ENCODE results near the gene KCND2. TPM values are rescaled to one million over a fixed set of nuclear protein-coding genes. Genes with fewer than 3 reads are reported as not detected.

Gene KCND2
- total and polyA plus RNA-seq, 2 donors, result 0.11 to 0.19 TPM

DNA sequence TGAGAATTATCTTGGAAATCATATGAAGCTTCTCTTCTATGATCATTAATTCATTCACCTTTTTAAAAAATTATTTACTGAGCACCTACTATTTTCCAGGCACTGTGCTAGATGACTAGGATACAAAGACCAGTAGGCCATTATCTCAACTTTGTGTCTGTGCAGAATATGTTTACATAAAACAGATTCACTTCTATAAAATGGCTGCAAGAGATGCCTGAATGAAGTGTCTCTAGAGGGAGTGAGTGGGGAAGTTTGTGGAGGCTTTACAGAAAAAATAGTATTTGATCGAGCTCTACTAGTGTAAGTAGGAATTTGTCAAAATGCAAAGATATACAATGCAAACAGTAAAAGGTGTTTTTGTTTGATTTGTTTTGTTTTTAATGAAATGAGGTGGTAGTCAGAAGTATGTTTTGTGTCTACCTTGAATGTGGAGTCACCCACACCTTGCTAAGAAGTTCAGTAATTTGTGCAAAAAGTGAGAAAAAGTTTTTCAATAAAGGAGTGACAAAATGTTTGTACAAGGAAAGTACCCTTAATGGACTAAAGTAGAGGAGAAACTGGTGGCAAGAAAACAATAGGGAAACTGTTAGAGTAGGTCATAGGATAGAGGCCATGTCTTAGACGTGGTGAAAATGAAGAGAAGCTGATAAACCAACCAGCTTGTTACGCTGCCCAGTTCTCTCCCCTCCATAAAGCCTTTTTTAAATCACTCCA lies 125.5 kb downstream of the KCND2 start:
- Histone ChIP-seq H3K4me3 (ENCODE audit: low read length in 2 of 2) (no peak overlapping the region), H3K27ac (ENCODE audit: low read depth in 1 of 2, low read length in 1 of 2) (no peak overlapping the region), H3K36me3 (ENCODE audit: control insufficient read depth in 2 of 2, insufficient read depth in 2 of 2, low read length in 1 of 2) (no peaks in the 10 kb centered on the region), H3K9me3 (ENCODE audit: control insufficient read depth in 2 of 2, insufficient read depth in 1 of 2, low read length in 1 of 2) (no peaks in the 10 kb centered on the region), H3K4me1 (ENCODE audit: control insufficient read depth in 2 of 2, insufficient read depth in 2 of 2, low read length in 2 of 2) (no peaks in the 10 kb centered on the region), H3K27me3 (ENCODE audit: control insufficient read depth in 2 of 2, insufficient read depth in 1 of 2, low read length in 1 of 2) (no peaks in the 10 kb centered on the region)
- WGBS, result 90% methylated on average over 3 of the region's 3 CpGs
- no peak for DNase-seq (ENCODE audit: low read depth in 6 of 9, low spot score in 9 of 9)

DNA sequence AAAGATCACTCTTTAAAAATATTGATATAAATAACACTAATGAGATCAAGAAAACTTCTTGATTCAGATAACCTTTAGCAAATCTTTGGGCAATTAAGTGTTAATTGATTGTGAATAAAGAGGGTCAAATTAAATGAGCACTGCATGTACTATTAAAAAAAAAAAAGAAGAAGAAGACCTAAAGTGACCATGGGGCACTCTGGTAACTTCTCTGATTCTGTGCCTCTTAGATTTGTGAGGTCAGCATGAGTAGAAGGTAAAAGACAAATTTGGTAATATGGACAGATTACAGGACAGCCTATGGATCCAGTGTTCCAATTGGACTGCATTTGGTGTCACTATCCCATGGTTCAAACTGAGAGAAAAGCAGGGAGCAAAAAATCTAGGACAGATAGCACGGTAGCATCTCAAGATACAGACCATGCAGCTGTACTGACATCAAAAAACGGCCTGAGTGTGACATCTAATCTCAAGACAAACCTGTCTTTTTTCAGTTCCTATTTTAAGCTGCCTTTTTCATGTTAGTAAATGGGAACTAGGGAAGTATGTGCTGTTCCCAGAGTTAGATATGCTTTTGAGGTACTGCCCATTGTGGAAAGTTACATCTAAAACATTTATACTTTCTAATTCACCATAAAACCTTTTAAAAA lies 128.0 kb downstream of the KCND2 start:
- no peaks in the 10 kb centered on the region for H3K36me3 ChIP-seq (ENCODE audit: control insufficient read depth in 2 of 2, insufficient read depth in 2 of 2, low read length in 1 of 2)
- DNase-seq (ENCODE audit: low read depth in 6 of 9, low spot score in 9 of 9), result no peak
- 55% methylated on average over 2 of the region's 2 CpGs for WGBS
- H3K27me3 ChIP-seq (ENCODE audit: control insufficient read depth in 2 of 2, insufficient read depth in 1 of 2, low read length in 1 of 2), result no peaks in the 10 kb centered on the region
- no peak overlapping the region for H3K4me3 ChIP-seq (ENCODE audit: low read length in 2 of 2)
- no peaks in the 10 kb centered on the region for H3K4me1 ChIP-seq (ENCODE audit: control insufficient read depth in 2 of 2, insufficient read depth in 2 of 2, low read length in 2 of 2)
- no peaks in the 10 kb centered on the region for H3K9me3 ChIP-seq (ENCODE audit: control insufficient read depth in 2 of 2, insufficient read depth in 1 of 2, low read length in 1 of 2)
- H3K27ac ChIP-seq (ENCODE audit: low read depth in 1 of 2, low read length in 1 of 2), result no peak overlapping the region

DNA sequence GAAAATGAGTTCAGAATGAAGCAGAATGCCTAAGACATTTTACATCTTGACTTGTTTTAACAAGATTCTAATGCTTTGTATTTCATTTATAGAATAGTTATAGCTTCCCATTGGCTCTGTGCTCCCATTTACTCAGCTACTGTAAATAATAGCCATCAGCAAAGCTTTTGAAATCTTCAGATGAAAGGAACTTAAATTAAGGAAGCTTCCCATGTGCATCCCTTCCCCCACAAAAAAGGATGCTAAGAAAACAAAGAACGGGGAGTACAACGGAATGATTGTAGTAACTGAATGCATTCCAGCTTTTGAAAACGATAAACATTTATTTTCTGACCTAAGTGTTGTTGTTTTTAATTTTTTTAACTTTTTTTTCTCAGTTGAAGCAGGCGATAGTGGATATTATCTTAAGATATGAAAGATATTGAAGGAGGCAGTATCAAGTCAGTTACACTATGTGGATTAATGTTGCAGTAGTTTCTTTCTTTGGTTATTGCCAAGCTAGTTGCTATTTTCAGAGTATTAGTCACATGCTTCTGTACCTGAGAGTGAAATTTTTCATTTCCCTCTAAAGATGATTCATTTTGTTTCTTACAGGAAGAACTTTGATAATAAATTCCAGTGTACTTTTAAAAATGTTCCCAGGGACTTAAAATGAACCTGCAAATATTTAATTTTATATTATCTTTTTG lies 129.2 kb downstream of the KCND2 start:
- no peaks in the 10 kb centered on the region for H3K36me3 ChIP-seq (ENCODE audit: control insufficient read depth in 2 of 2, insufficient read depth in 2 of 2, low read length in 1 of 2)
- H3K27me3 ChIP-seq (ENCODE audit: control insufficient read depth in 2 of 2, insufficient read depth in 1 of 2, low read length in 1 of 2), result no peaks in the 10 kb centered on the region
- no peak overlapping the region for H3K27ac ChIP-seq (ENCODE audit: low read depth in 1 of 2, low read length in 1 of 2)
- DNase-seq (ENCODE audit: low read depth in 6 of 9, low spot score in 9 of 9), result no peak
- H3K9me3 ChIP-seq (ENCODE audit: control insufficient read depth in 2 of 2, insufficient read depth in 1 of 2, low read length in 1 of 2), result no peaks in the 10 kb centered on the region
- WGBS, result 50% methylated on average over 4 of the region's 4 CpGs
- H3K4me3 ChIP-seq (ENCODE audit: low read length in 2 of 2), result no peak overlapping the region
- no peaks in the 10 kb centered on the region for H3K4me1 ChIP-seq (ENCODE audit: control insufficient read depth in 2 of 2, insufficient read depth in 2 of 2, low read length in 2 of 2)

- Histone ChIP-seq H3K27me3 (ENCODE audit: control insufficient read depth in 2 of 2, insufficient read depth in 1 of 2, low read length in 1 of 2) (no peaks in the 10 kb centered on the region), H3K27ac (ENCODE audit: low read depth in 1 of 2, low read length in 1 of 2) (no peak overlapping the region), H3K36me3 (ENCODE audit: control insufficient read depth in 2 of 2, insufficient read depth in 2 of 2, low read length in 1 of 2) (no peaks in the 10 kb centered on the region), H3K4me3 (ENCODE audit: low read length in 2 of 2) (no peak overlapping the region), H3K4me1 (ENCODE audit: control insufficient read depth in 2 of 2, insufficient read depth in 2 of 2, low read length in 2 of 2) (no peaks in the 10 kb centered on the region), H3K9me3 (ENCODE audit: control insufficient read depth in 2 of 2, insufficient read depth in 1 of 2, low read length in 1 of 2) (no peaks in the 10 kb centered on the region)
- no peak for DNase-seq (ENCODE audit: low read depth in 6 of 9, low spot score in 9 of 9)
- WGBS, result 42% methylated on average over 1 of the region's 1 CpG
Measured at GRCh38 chr7:120402801-120403200, 129.8 kb downstream of the KCND2 start.

DNA sequence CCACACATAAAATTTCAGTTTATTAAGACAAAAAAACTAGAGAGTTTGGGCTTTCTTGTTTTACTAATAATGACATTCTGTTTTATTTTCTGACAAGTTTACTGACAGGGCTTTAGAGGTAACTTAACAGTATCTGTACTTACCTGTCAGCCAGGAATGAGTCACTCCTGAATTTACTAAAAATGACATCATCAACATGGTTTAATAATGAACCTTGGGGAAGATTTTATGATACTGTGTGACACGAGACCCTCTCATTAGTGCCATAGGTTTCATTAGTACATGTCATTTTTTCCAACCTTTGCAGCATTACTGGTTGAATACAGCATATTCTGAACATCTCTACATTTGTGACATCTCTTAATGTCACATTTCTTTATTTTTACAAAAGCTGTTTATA lies 131.1 kb downstream of the KCND2 start:
- Histone ChIP-seq H3K4me3 (ENCODE audit: low read length in 2 of 2) (no peak overlapping the region), H3K4me1 (ENCODE audit: control insufficient read depth in 2 of 2, insufficient read depth in 2 of 2, low read length in 2 of 2) (no peaks in the 10 kb centered on the region), H3K36me3 (ENCODE audit: control insufficient read depth in 2 of 2, insufficient read depth in 2 of 2, low read length in 1 of 2) (no peaks in the 10 kb centered on the region), H3K9me3 (ENCODE audit: control insufficient read depth in 2 of 2, insufficient read depth in 1 of 2, low read length in 1 of 2) (no peaks in the 10 kb centered on the region), H3K27ac (ENCODE audit: low read depth in 1 of 2, low read length in 1 of 2) (no peak overlapping the region), H3K27me3 (ENCODE audit: control insufficient read depth in 2 of 2, insufficient read depth in 1 of 2, low read length in 1 of 2) (no peaks in the 10 kb centered on the region)
- no peak for DNase-seq (ENCODE audit: low read depth in 6 of 9, low spot score in 9 of 9)
- WGBS, result 88% methylated on average over 1 of the region's 1 CpG

- Histone ChIP-seq H3K9me3 (ENCODE audit: control insufficient read depth in 2 of 2, insufficient read depth in 1 of 2, low read length in 1 of 2) (no peaks in the 10 kb centered on the region), H3K27me3 (ENCODE audit: control insufficient read depth in 2 of 2, insufficient read depth in 1 of 2, low read length in 1 of 2) (no peaks in the 10 kb centered on the region), H3K4me3 (ENCODE audit: low read length in 2 of 2) (no peak overlapping the region), H3K4me1 (ENCODE audit: control insufficient read depth in 2 of 2, insufficient read depth in 2 of 2, low read length in 2 of 2) (no peaks in the 10 kb centered on the region), H3K36me3 (ENCODE audit: control insufficient read depth in 2 of 2, insufficient read depth in 2 of 2, low read length in 1 of 2) (no peaks in the 10 kb centered on the region), H3K27ac (ENCODE audit: low read depth in 1 of 2, low read length in 1 of 2) (no peak overlapping the region)
- DNase-seq (ENCODE audit: low read depth in 6 of 9, low spot score in 9 of 9), result no peak
Measured at GRCh38 chr7:120405652-120406051, 132.7 kb downstream of the KCND2 start.

GRCh38 chr7:120407010-120407409 lies 134.0 kb downstream of the KCND2 start:
- no peak for DNase-seq (ENCODE audit: low read depth in 6 of 9, low spot score in 9 of 9)
- no peaks in the 10 kb centered on the region for H3K9me3 ChIP-seq (ENCODE audit: control insufficient read depth in 2 of 2, insufficient read depth in 1 of 2, low read length in 1 of 2)
- no peak overlapping the region for H3K27ac ChIP-seq (ENCODE audit: low read depth in 1 of 2, low read length in 1 of 2)
- no peak overlapping the region for H3K4me3 ChIP-seq (ENCODE audit: low read length in 2 of 2)
- WGBS, result 91% methylated on average over 5 of the region's 5 CpGs
- no peaks in the 10 kb centered on the region for H3K36me3 ChIP-seq (ENCODE audit: control insufficient read depth in 2 of 2, insufficient read depth in 2 of 2, low read length in 1 of 2)
- H3K27me3 ChIP-seq (ENCODE audit: control insufficient read depth in 2 of 2, insufficient read depth in 1 of 2, low read length in 1 of 2), result no peaks in the 10 kb centered on the region
- no peaks in the 10 kb centered on the region for H3K4me1 ChIP-seq (ENCODE audit: control insufficient read depth in 2 of 2, insufficient read depth in 2 of 2, low read length in 2 of 2)

DNA sequence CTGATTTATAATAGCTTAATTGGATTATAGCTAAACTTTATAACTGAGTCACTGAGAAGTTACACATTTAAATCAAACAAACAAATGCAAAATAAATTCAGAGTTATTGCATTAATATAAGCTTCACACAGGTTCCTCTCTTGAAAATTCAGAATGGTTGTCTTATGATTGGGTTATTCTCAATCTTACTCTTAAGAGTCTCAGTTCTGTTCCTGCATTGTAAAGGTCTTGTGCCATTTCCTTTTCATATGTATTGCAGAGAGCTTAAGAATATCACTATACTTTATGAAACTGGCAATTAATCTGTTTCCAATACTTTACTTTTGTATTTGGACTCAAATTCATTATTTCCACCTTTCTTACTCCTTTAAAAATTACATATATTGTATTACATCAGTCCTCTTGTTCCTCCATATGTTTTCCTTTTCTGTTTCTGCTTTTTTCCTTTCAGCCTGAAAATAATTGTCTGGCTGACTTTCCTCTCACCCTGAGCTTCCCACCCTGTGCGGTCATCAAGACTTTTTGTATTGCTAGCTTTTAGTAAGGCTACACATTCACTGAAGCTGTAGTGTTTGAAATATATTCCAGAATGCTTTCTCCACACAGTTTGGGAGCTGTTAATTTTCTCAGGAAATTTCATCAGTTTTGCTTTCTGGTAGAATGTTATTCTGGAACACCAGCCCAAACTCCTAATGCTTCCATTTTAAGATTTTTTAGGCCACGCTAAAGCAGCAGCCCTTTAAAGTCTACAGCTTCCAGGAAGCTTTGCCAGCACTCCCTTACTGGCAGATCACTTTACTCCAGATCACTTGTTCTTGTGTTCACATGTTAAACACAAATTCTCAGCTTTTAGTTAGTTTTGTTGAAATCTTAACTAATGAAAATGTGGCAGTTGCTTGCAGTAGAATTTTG lies 139.4 kb downstream of the KCND2 start:
- no peaks in the 10 kb centered on the region for H3K9me3 ChIP-seq (ENCODE audit: control insufficient read depth in 2 of 2, insufficient read depth in 1 of 2, low read length in 1 of 2)
- DNase-seq (ENCODE audit: low read depth in 6 of 9, low spot score in 9 of 9), result no peak
- H3K4me3 ChIP-seq (ENCODE audit: low read length in 2 of 2), result no peak overlapping the region
- H3K27me3 ChIP-seq (ENCODE audit: control insufficient read depth in 2 of 2, insufficient read depth in 1 of 2, low read length in 1 of 2), result no peaks in the 10 kb centered on the region
- no peaks in the 10 kb centered on the region for H3K36me3 ChIP-seq (ENCODE audit: control insufficient read depth in 2 of 2, insufficient read depth in 2 of 2, low read length in 1 of 2)
- 96% methylated on average over 2 of the region's 2 CpGs for WGBS
- H3K27ac ChIP-seq (ENCODE audit: low read depth in 1 of 2, low read length in 1 of 2), result no peak overlapping the region
- H3K4me1 ChIP-seq (ENCODE audit: control insufficient read depth in 2 of 2, insufficient read depth in 2 of 2, low read length in 2 of 2), result no peaks in the 10 kb centered on the region

DNA sequence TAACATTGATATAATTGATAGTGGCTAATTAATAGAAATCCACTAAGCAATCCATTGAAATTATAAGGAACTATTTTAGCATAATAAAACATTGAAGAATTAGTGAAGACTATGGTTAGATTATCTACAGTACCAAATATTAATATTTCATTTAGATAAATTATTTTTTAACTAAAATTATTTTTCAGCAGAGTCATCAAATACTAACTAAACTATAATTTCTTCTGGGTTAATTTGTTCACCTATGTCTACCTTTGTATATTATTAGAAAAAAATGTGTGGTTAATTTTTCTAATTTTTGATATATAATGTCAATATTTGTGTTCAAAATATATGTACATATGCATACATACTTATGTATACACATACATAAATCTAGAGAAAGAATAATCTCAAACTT lies 140.2 kb downstream of the KCND2 start:
- Histone ChIP-seq H3K4me1 (ENCODE audit: control insufficient read depth in 2 of 2, insufficient read depth in 2 of 2, low read length in 2 of 2) (no peaks in the 10 kb centered on the region), H3K9me3 (ENCODE audit: control insufficient read depth in 2 of 2, insufficient read depth in 1 of 2, low read length in 1 of 2) (no peaks in the 10 kb centered on the region), H3K27ac (ENCODE audit: low read depth in 1 of 2, low read length in 1 of 2) (no peak overlapping the region), H3K36me3 (ENCODE audit: control insufficient read depth in 2 of 2, insufficient read depth in 2 of 2, low read length in 1 of 2) (no peaks in the 10 kb centered on the region), H3K27me3 (ENCODE audit: control insufficient read depth in 2 of 2, insufficient read depth in 1 of 2, low read length in 1 of 2) (no peaks in the 10 kb centered on the region), H3K4me3 (ENCODE audit: low read length in 2 of 2) (no peak overlapping the region)
- no peak for DNase-seq (ENCODE audit: low read depth in 6 of 9, low spot score in 9 of 9)
